Measurements from ENCODE around the gene MFNG.
A peak's percentile ranks its signal among the peaks of the same experiment; 100 is the strongest.

DNA sequence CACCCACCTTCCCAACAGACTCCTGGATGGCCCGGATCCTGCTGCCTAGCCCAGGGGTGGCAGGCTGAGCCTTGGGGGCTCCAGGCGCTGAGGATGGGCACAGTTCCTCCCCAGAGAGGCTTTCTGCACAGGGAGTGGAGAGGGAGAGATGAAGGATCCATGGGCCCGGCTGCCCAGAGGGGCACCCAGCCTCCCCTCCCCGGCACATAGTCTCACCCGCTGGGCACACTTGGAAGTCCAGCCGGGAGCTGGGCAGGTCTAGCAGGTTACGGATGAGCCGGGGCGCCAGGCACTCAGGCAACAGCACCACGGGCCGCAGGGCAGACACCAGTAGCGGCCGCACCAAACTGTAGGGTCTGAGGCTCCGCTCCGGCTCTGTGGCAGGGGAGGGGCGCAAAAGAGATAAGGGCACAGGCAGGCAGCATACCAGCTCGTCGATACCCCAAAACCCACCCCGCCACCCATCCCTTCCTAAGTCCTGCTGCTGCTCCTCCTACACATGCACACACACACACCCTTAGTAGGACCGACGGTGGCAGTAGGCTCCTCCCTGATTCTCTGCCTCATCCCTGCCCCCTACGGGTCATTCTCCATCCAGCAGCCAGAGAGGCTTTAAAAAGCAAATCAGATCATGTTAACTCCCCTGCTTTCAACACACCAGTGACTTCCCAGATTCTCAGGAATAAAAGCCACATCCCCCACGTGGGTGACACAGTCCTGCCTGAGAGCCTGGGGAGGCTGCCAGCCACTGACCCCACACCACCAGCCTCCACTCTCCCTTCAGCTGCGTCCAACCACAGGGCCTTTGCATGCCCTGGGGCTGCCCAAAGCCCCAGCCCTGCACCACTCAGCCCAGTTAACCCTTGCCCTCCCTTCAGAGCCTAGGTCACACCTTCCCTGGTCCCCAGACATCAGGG is 6.5 kb upstream of the MFNG start:
- TF ChIP-seq, protein P1, sequence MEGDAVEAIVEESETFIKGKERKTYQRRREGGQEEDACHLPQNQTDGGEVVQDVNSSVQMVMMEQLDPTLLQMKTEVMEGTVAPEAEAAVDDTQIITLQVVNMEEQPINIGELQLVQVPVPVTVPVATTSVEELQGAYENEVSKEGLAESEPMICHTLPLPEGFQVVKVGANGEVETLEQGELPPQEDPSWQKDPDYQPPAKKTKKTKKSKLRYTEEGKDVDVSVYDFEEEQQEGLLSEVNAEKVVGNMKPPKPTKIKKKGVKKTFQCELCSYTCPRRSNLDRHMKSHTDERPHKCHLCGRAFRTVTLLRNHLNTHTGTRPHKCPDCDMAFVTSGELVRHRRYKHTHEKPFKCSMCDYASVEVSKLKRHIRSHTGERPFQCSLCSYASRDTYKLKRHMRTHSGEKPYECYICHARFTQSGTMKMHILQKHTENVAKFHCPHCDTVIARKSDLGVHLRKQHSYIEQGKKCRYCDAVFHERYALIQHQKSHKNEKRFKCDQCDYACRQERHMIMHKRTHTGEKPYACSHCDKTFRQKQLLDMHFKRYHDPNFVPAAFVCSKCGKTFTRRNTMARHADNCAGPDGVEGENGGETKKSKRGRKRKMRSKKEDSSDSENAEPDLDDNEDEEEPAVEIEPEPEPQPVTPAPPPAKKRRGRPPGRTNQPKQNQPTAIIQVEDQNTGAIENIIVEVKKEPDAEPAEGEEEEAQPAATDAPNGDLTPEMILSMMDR (conservative IDR thresholded peaks at IDR 0.05; ENCODE audit: low read length): peak; percentile 85
- TF ChIP-seq EZH2phosphoT487 (IDR thresholded peaks at IDR 0.05; ENCODE audit: borderline replicate concordance, low read depth, low read length): no peak
